ENCODE results near the gene IGLL5.
A peak's percentile ranks its signal among the peaks of the same experiment; 100 is the strongest.

Gene IGLL5

DNA sequence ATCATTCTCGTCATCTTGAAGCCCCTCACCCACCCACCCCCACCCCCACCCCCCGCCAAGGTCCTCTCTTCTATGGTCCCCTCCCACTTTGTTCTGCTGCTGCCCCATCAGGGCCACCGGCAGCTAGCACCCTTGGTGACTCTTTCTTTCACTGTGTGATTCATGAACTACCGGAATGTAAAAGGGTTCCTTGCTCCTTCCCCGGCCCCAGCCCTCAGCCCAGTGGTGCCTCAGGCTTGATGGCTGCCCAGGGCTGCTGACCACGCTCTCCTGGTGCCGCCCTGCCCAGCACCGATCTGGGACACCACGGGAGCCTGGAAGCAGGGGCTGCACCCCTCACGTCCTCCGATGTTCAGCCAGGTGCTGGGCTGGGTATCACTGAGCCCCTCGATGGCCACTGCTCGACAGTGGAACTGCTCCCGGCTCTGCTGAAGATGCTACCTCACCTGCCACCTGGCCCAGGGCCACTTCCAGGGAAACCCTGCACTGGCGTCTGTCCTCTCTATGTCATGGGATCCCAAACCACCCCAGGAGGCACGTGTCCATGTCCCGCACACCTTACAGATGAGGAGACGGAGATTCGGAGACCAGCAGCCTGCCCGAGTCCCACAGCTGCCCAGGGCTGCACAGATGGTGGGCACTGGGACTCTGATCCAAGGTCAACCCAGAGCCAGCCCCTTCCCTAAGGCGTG is 39.7 kb downstream of the IGLL5 start:
- no peak for DNase-seq (ENCODE audit: low read depth in 3 of 3)

DNA sequence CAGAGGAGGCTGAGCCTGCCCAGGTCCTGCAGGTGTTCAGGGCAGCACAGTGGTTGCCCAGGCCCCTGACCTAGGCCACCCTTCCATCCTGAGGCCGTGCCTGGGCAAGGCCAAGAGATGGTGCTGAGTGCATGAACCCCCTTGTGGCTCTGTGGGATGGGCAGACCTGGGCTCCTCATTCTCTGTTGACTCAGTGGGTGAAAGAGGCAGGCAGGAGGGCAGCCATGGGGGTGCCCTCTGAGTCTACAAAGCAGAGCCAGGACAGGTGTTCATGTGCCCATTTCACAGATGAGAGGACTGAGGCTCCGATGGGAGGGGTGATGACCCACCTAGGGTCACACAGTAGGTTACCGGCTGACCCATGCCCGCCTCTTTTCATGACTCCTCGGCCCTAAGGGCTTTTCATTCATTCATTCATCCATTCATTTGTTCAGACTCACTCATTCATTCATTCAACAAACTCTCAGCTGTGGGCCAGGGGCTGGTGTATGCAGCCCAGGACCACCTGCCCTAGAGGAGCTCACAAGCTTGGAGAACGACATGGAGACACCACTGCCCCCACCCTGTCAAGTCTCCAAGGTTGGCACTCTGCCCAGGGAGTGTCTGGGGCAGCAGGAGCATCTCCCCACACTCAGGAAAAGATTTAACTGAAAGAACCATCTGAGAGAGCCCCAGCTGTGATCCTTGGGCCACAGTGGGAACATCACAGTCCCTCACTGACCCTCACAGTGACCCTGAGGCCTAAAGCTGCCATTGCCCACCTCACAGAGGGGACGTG is 40.5 kb downstream of the IGLL5 start:
- DNase-seq (ENCODE audit: low read depth in 3 of 3): no peak

DNA sequence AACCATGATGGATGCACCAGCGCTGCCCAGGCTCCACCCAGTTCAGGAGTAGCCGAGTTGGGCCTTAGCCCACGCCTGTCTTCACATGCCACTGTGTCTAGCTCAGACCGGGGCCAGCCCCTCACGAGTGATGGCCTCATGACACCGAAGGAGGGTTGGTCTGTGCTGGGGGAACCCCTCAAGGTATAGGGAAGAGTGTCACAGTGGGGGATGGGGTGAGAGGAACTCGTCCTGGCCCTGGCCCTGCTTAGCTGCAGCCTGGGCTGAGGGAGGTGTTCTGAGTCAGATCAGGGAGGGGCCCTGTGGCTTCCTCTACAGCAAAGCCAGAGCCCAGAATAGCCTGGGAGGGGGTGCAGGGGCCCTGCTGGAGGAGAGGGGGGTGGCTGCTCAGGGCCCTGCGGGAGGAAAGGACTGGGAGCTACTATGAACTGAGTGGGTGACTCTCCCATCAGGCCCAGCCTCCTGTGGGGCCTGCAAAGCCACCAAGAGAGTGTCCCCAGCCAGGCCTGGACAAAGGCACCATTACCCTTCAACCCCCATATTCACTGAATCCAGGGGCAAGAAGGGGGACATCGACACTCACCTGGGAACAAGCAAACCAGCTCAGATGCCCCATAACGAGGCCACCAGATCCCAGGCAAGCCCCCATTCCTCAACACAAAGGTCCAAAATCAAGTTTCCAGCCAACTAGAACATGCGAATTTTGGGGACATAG is 41.2 kb downstream of the IGLL5 start:
- DNase-seq (ENCODE audit: low read depth in 3 of 3): peak in 1 of 3 experiments; percentile 35

DNA sequence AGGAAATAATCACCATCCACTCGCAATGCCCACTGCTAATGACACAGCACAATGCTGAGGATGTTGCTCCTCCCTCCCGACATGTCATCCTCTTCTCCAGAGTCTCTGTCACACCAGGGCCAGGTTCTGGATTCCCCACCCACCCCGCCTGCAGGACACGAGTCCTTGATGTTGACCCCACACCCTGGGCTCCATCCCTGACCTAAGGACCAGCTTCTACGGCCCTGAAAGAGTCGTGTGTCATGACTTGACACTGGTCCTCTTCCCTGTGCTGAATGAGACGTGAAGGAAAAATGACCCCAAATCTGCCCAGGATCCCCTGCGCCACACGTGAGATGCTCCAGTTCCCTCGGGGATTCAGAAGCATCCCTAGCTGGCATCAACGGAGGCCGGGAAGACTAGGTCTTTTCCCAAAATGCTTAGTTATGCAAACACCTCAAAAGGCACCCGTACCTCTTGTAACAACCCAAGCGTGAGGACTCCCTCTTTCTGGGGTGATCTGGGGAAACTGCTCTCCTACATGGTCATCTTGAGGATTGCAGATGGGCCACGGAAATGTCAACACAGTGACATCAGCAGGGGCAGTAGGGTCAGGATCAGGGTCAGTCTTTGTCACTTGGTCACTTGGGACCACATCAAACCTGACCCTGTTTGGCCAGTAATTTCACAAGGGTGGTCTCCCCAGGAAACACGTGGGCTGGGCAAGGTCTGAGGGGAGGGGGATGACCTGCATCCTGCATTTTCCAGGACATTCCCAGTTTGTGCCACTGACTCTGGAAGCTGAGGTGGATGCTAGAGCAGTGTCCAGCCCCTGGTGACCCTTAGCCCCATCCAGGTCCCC is 42.0 kb downstream of the IGLL5 start:
- no peak for DNase-seq (ENCODE audit: low read depth in 3 of 3)

DNA sequence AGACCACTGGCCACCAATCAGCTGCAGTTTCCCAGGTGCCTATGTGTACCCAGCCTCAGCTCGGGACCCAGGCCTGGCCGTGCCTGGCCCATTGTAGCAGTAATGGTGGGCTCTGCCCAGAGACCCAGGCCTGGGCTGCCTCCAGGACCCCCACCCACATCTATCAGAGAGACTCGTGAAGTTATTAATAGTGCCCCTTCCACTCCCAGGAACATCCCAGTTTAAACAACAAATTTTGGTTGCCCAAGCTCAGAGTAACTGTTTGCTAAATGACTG is 42.5 kb downstream of the IGLL5 start:
- no peak for DNase-seq (ENCODE audit: low read depth in 3 of 3)

DNA sequence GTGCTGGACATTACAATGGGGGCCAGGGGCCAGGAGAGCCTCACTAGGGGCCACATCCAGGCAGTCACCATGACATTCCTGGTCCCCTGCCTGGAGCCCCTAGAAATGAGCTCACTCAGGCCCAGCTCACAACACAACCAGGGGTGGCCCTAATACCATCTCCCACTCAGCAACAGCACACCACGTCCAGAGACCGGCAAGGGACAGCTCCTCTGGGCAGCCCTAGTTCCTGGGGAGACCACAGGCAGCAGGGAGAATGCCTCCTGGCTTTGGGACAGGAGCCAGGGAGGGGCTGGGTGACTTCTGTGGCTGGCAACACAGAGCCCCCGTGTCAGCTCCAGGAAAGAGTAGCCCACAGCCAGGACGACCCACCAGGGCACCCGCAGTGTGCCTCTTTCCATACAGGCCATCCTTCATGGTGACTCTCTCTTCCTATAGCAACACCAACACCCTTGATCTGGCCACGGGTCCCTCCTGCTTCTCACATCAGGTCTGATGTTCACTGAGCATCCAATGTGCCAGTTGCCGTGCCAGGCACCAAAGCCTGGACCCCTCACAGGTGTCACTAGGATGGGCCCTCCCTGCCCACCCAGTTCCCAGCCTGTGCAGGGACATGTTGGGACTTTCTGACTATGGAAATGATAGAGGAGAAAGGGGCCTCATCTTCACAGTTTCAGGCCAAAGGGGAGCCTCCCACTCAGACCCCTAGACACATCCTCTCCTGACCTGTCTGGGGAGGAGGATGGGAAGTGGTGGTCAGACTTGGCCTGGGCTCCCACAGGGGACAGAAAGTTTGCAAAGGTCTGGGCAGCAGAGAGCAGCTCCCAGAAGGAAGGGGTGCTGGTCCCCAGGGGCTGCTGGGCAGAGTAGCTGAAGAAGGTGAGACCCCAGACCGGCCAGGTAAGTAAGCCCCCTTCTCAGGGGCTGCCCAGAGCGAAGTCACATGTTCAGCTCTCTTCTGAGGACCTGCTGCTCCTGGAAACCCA is 43.2 kb downstream of the IGLL5 start:
- DNase-seq (ENCODE audit: low read depth in 3 of 3): no peak

DNA sequence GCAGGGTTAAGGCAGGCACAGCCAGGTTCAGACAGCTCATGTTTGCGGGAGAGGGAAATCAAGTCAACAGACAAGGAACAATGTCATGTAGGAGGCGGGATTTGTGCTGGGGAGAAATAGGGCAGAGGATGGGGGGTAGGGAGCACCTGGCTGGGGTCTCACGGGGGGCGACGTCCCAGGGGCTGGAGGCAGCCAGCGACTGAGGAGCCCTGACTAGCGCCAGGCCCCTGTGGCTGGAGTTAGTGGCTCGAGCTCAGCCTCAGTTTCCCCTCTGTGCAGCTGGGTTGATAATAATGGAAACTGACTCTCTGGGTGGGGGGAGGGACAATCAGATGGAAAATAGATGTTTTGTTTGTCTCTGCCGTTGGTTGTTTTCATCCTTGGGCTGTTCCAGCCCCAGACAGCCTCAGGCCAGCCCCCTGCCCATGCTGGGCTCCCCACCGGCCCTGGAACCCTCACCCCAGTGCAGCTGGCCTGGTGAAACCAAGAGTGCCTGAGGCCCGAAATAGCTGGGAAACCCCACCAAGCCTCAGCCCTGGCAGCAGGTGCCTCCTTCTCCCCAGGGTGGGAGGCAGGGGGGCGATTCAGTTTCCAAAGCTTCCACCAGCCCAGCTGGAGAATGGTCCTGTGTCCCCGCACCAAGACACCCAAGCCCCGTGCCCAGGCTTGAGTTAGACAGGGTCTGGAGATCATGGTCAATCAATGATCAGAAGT is 44.1 kb downstream of the IGLL5 start:
- no peak for DNase-seq (ENCODE audit: low read depth in 3 of 3)

DNA sequence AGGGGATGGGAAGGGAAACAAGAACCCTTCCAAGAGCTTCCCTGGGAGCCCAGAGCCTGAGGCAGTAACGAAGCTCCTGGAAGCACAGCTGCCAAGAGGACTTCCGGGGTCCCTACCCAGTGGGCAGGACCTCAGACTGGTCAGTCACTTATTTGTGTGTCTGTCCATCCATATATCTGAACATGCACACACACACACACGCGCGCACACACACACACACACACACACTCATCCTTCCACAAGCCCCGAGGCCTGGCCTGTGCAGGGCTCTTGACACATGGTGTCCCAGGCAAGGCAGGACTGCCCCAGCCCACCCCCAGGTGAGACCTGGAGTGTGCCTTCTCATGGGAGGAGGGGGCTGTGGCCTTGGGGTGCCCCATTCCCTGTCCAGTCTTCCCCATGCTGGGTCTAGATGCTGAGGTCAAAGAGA is 44.9 kb downstream of the IGLL5 start:
- no peak for DNase-seq (ENCODE audit: low read depth in 3 of 3)

DNA sequence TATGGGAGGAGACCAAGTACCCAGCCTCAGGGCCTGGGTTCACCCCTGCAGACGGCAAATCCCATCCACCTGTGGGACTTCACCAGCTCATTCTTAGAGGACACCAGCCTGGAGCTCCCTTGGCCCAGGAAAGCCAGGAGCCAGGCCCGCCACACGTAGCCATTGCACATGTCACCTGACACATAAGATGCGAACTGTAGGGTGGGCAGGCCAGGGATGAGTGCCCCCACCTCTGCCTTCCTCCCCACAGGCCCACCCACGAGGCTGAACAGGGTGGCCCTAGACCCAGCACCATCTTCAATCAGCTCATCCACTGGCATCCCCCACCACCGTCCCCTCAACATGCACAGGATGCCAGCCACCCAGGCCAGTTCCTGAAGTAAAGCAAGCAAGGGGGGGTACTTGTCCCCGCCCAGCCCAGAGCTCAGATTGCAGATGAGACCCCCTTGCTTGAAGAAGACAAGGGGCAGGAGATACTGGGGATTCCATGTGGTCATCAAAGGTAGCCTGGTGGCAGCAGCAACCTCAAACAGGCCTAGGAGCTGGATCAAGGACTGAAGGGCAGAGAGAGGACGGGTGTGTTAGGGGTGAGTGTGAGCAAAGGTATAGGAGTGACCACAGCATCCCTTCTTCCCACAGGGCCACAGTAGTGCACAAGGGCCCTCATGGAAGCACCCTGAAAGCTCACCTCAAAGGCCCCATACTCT is 45.6 kb downstream of the IGLL5 start:
- DNase-seq (ENCODE audit: low read depth in 3 of 3): no peak

DNA sequence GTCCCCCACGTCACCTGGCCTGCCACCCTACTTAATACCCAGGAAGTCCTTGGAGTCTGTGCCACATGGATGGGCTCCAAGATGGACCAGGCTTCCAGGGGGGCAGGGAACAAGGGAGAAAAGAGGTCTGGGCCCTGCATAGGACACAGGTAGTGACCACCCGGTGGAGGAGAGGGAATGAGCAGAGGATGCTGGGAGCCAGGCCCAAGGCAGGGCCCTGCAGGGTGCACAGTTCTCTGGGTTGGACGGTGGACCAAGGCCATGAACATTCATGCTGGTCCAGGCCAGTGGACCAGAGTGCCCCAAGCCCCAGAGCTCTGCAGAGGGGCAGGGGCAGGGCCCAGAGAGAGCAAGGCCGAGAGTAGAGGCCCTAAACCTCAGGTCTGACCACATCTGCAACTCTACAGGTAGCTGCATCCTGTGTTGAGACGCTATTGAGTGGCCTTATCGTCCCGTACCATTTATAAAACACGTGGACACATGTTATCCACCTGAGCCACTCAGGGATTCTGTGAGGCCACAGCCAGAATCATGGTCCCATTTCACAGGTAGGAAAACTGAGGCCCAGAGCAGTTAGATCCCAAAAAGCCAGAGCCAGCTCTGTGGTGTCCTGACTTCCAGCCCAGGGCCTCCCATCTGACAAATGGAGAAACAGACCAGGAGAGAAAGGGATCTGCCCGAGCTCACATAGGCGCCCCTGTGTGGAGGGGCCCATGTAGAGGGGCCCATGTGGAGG is 46.4 kb downstream of the IGLL5 start:
- DNase-seq (ENCODE audit: low read depth in 3 of 3): no peak

DNA sequence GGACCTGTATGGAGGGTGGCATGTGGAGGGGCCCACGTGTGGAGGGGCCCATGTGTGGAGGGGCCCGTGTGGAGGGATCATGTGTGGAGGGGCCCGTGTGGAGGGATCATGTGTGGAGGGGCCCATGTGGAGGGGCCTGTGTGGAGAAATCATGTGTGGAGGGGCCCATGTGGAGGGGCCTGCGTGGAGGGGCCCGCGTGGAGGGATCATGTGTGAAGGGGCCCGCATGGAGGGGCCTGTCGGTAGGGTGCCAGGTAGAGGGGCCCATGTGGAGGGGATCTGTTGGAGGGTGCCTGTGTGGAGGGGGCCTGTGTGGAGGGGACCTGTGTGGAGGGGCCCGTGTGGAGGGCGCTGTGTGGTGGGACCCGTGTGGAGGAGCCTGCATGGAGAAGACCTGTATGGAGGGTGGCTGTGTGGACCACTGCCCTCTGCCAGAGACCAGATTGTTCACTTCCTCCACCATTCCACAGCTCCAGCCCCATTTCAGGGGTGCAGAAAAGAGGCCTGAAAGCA is 47.0 kb downstream of the IGLL5 start:
- DNase-seq (ENCODE audit: low read depth in 3 of 3): no peak

DNA sequence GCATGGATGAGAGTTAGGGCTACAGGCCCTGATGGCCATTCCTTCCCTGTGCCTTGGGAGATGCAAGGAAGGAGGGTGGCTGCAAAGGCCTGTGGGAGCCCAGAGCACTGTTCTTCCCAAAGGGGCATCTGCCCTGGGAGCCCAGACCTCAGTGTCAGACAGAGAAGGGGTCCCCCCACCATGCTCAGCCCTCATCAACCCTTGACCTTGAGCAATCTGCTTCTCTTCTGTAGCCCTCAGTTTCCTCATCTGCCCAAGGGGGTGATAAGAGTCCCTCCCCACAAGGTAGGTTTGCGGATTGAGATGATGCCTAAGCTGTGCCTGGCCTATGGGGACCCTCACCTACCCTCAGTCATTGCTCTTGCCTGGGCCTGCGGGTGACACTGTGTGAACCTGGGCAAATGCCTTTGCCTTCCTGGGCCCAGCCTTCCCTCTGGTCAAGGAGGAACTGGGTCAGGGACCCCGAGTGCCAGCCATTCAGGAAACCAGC is 47.5 kb downstream of the IGLL5 start:
- no peak for DNase-seq (ENCODE audit: low read depth in 3 of 3)

DNA sequence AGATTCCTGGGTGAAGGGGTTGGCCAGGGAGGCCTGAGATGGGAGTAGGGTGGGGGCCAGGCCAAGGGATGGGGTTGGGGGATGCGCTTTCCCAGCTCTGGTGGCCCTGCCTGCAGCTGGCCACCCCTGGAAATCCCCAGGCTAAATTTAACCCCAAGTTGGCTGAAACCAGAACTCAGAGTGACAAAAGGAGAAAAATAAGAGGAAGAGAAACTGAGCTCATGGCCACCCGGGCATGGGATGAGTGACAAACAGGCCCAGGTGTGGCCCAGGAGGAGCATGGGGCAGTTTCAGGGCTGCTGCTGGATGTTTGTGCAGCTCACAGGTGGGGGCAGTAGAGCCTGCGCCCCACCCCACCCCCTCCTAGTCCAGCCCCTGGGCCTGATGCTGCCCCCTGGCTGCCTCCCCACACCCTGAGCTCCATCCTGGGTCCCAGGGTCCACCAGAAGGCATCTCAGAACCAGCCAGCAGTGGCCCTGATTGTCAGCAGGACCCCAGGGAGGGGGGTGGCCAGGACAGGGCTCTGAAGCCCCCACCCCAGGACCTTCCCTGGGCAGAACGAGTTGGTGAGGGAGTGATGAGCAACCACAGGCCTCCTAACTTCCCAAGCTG is 48.0 kb downstream of the IGLL5 start:
- DNase-seq (ENCODE audit: low read depth in 3 of 3): no peak

DNA sequence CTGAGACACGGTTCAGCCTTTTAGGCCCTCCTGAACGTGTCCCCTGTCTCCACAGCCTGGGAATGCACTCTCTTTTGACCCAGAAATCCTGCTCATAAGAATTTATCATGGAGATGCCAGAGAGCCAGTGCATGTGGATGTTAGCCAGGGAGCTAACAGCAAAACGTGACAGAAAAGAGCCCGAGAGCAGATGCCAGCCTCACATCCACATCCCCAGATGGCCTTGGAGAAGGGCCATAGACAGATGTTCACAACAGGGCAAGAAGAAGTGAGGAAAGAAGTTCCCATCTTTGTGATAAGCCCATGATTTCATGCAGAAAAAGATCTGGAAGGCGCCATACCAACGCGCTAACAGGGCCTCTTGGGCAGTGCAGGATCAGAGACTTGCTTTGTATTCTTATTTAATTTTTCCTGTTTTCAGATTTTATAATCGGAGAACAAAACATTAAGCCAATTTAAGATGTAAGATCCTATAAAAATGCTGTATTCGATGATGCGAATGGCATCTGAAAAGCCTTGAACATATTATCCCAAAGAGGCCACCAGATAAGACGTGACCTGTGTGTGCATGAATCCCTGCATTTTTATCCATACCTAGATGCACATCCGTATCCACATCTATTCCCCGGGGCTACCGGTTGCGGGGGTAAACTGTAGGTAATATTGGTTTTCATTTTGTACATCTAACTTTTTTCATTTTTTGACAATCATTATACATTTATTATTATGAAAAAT is 48.7 kb downstream of the IGLL5 start:
- DNase-seq (ENCODE audit: low read depth in 3 of 3): no peak

DNA sequence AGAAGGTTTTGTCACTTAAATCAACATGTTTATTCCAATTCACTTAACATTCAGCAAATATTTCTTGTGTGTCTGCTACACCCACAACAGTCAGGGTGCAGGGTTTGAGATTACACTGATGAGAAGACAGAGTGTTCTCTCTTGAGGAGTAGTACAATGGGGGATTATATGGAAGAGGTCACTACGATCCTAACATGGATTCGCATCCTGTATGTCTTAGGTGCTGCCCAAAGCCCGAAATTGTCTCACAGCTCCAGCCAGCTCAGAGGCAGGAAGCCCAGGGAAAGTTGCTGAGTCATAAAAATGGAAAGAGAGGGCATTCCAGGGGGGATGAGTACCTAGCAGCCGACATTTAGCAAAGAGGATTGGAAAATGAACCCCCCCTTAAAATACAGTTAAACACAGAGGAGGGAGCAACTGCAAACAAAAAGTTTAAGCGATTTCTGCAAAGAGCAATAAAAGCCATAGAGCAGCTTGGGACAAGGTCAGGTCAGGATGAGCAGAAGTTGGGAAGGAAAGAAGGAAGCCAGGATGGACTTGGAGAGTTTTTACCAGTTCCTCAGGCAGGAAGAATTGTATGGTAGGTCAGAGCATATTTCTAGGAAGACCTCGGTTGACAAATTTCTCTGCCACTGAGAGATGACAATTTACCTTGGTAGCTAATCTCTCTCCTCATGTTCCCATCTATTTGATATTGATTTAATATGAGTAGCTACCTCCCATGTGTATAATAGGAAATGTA is 49.5 kb downstream of the IGLL5 start:
- DNase-seq (ENCODE audit: low read depth in 3 of 3): no peak

DNA sequence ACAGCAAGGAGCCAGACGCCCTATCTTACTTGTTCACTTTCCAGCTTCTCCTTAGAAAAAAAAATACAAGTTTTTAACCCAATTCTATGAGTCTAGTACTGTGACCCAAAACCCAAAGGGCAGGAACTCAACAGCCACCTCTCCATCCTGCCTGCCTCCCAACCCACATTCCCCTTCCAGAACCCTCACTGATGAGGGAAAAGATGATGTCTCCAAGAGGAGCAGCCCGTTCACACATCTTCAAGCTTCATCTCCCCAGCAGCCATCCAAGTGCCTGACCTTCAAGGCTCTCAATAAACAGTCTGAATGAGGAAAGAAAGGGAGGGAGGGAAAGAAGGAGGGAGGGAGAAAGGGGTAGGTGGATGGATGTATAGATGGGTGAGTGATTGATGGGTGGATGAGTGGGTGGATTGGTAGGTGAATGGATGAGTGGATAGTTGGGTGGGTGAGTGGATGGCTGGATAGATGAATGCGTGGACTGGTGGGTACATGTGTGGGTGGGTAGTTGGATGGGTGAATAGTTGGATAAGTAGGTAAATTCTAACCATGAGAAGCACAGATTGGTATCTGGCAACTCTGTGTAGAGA is 50.4 kb downstream of the IGLL5 start:
- no peak for DNase-seq (ENCODE audit: low read depth in 3 of 3)

Data from stimulated activated CD4-positive, alpha-beta T cell treated with anti-CD3 and anti-CD28 coated beads, TNF-alpha, amount 100 ng/mL, for 24 hours (primary cell).